ENCODE results near the gene ZNF75A. TPM values are rescaled to one million over a fixed set of nuclear protein-coding genes. Genes with fewer than 3 reads are reported as not detected.
A peak's percentile ranks its signal among the peaks of the same experiment; 100 is the strongest.

The ZNF75A gene
- total RNA-seq, 4 donors from 2014 or later = 36.5 to 61.5 (median 45.7) TPM

- Histone ChIP-seq H3K27me3 (no peaks in the 10 kb centered on the region), H3K9me3 (no peaks in the 10 kb centered on the region), H3K27ac (peak within 1 kb of the TSS; percentile 94 to 99 (median 97)), H3K4me3 (replicated peaks in 1 of 3) (peak within 1 kb of the TSS; percentile 86 to 98 (median 91)), H3K36me3 (peaks cover 8 to 13% of the 10 kb centered on the region in 2 donors), H3K4me1 (peaks cover 14 to 21% of the 10 kb centered on the region in 2 donors)
- 0 to 1% methylated on average over 32 to 33 of the region's 72 CpGs for WGBS, 2 donors
- intact Hi-C loops (cut with DNase I) = loop anchor here (5.0 to 10.0 kb wide), 2 partner anchors 48 to 219 kb away; partner anchors contain the start of genes CLUAP1 and ZNF200
- peak; percentile 95 to 96 for DNase-seq
- TF ChIP-seq POLR2A (IDR thresholded peaks at IDR 0.05) = peak; percentile 36 to 63
- peak in 1 of 6 experiments; percentile 5 for TF ChIP-seq CTCF (IDR thresholded peaks at IDR 0.05)
Observed at GRCh38 chr16:3282730-3283542, 22.4 kb upstream of the ZNF75A start, which contains the start of gene ZNF263. ZNF263 (plus strand) TSS chr16:3283491; CDS start chr16:3283819, 328 bp downstream.

- no peaks in the 10 kb centered on the region for H3K9me3 ChIP-seq
- 9 to 11% methylated on average over 12 to 18 of the region's 56 CpGs for WGBS, 2 donors
- intact Hi-C loops (cut with DNase I) = loop anchor here (5.0 to 10.0 kb wide), 2 partner anchors 49 to 219 kb away; partner anchors contain the start of genes CLUAP1 and ZNF200
Observed at GRCh38 chr16:3283543-3284447, 21.5 kb upstream of the ZNF75A start.

GRCh38 chr16:3285131-3285530 lies 20.2 kb upstream of the ZNF75A start:
- WGBS, 2 donors = 86 to 88% methylated on average over 4 to 6 of the region's 6 CpGs
- intact Hi-C loops (cut with DNase I) = loop anchor here (10.0 kb wide), 1 partner anchor 50 kb away; the partner anchor contains the start of gene ZNF200

More at GRCh38 chr16:3283543-3284447, 21.5 kb upstream of the ZNF75A start:
- Histone ChIP-seq H3K36me3 (peaks cover 14 to 20% of the 10 kb centered on the region in 2 donors), H3K27ac (peak overlapping the region; percentile 94 to 99 (median 97)), H3K4me1 (peaks cover 14 to 21% of the 10 kb centered on the region in 2 donors), H3K4me3 (replicated peaks in 1 of 3) (peak overlapping the region; percentile 86 to 98 (median 91)), H3K27me3 (no peaks in the 10 kb centered on the region)
- no peak for DNase-seq
- TF ChIP-seq POLR2A (IDR thresholded peaks at IDR 0.05) = no peak
- peak in 1 of 6 experiments; percentile 9 for TF ChIP-seq CTCF (IDR thresholded peaks at IDR 0.05)

More at GRCh38 chr16:3285131-3285530, 20.2 kb upstream of the ZNF75A start:
- Histone ChIP-seq H3K4me1 (peaks cover 14 to 21% of the 10 kb centered on the region in 2 donors), H3K36me3 (peaks cover 28 to 32% of the 10 kb centered on the region in 2 donors), H3K4me3 (replicated peaks in 1 of 3) (peak overlapping the region in 1 of 3 donors; percentile 86), H3K27me3 (no peaks in the 10 kb centered on the region), H3K27ac (no peak overlapping the region), H3K9me3 (no peaks in the 10 kb centered on the region)
- TF ChIP-seq CTCF (IDR thresholded peaks at IDR 0.05) = no peak
- DNase-seq = no peak

Measured in thyroid gland (tissue), 4 donors.